Endothelial cell (in vitro differentiated cells): ENCODE results near the gene EZH1. TPM values are rescaled to one million over a fixed set of nuclear protein-coding genes. Genes with fewer than 3 reads are reported as not detected.

Experiments
- DNase-seq: peaks from one replicate; pipeline ENCODE4 v3.0.0; 2021; ENCODE audit warnings: low spot score
- H3K27ac Mint-ChIP-seq: one replicate; pipeline ENCODE4 v1.8.0; 2021; ENCODE audit warnings: mixed read lengths, inconsistent platforms; ENCODE audit not compliant: unreplicated experiment
- H3K27me3 Mint-ChIP-seq: one replicate; pipeline ENCODE4 v1.8.0; 2021; ENCODE audit warnings: mild to moderate bottlenecking, moderate library complexity, mixed read lengths, inconsistent platforms; ENCODE audit not compliant: unreplicated experiment
- H3K36me3 Mint-ChIP-seq: one replicate; pipeline ENCODE4 v1.8.0; 2021; ENCODE audit warnings: mild to moderate bottlenecking, low read depth, mixed read lengths, inconsistent platforms; ENCODE audit not compliant: unreplicated experiment
- H3K4me1 Mint-ChIP-seq: one replicate; pipeline ENCODE4 v1.8.0; 2021; ENCODE audit warnings: mild to moderate bottlenecking, mixed read lengths, inconsistent platforms; ENCODE audit not compliant: unreplicated experiment
- H3K4me3 Mint-ChIP-seq: one replicate; pipeline ENCODE4 v1.8.0; 2021; ENCODE audit warnings: mild to moderate bottlenecking, mixed read lengths, inconsistent platforms; ENCODE audit not compliant: unreplicated experiment
- H3K9me3 Mint-ChIP-seq: one replicate; pipeline ENCODE4 v1.8.0; 2021; ENCODE audit warnings: mixed read lengths, inconsistent platforms; ENCODE audit not compliant: unreplicated experiment
- CTCF ChIP-seq: fragments of 200-600 bp; sonication (generic); IDR thresholded peaks from one replicate; pipeline ENCODE4 v1.5.0; 2021; ENCODE audit warnings: antibody characterized with exemption; ENCODE audit not compliant: unreplicated experiment
- total RNA-seq: library from RNA; stranded (reverse); fragmentation: NEBNext Ultra II Directional; extraction: Animal tissue kit (Norgen Biotek cat#: 25700); gene quantifications from one replicate; pipeline ENCODE4 v1.2.1, GENCODE V29; 2021; ENCODE audit not compliant: unreplicated experiment

Gene EZH1
- total RNA-seq, 1 donor from 2014 or later = 31.7 TPM

- Mint-ChIP-seq H3K27ac (no peak overlapping the region), H3K36me3 (peaks cover 11% of the 10 kb centered on the region), H3K27me3 (no peaks in the 10 kb centered on the region), H3K9me3 (no peaks in the 10 kb centered on the region), H3K4me3 (no peak overlapping the region), H3K4me1 (peaks cover 68% of the 10 kb centered on the region)
- no peak for DNase-seq
- no peak for TF ChIP-seq CTCF
These were observed 6.8 kb upstream of the EZH1 start for GRCh38 chr17:42751628-42752027.

GRCh38 chr17:42750739-42751344 is 6.0 kb upstream of the EZH1 start:
- peak overlapping the region; percentile 97 for H3K27ac Mint-ChIP-seq
- no peak overlapping the region for H3K4me3 Mint-ChIP-seq
- H3K27me3 Mint-ChIP-seq = no peaks in the 10 kb centered on the region
- DNase-seq = no peak
- H3K9me3 Mint-ChIP-seq = no peaks in the 10 kb centered on the region
- H3K36me3 Mint-ChIP-seq = peaks cover 5% of the 10 kb centered on the region
- peaks cover 62% of the 10 kb centered on the region for H3K4me1 Mint-ChIP-seq
- TF ChIP-seq CTCF = no peak

- TF ChIP-seq CTCF = no peak
- Mint-ChIP-seq H3K27me3 (peaks cover 4% of the 10 kb centered on the region), H3K36me3 (peaks cover 4% of the 10 kb centered on the region), H3K4me3 (no peak overlapping the region), H3K27ac (peak overlapping the region; percentile 77), H3K9me3 (no peaks in the 10 kb centered on the region), H3K4me1 (peaks cover 58% of the 10 kb centered on the region)
- no peak for DNase-seq
These were observed 4.3 kb upstream of the EZH1 start for GRCh38 chr17:42748908-42749798.

- H3K9me3 Mint-ChIP-seq = no peaks in the 10 kb centered on the region
- no peak overlapping the region for H3K4me3 Mint-ChIP-seq
- peak overlapping the region; percentile 22 for H3K27ac Mint-ChIP-seq
- peaks cover 59% of the 10 kb centered on the region for H3K4me1 Mint-ChIP-seq
- peaks cover 4% of the 10 kb centered on the region for H3K27me3 Mint-ChIP-seq
- no peak for TF ChIP-seq CTCF
- peaks cover 4% of the 10 kb centered on the region for H3K36me3 Mint-ChIP-seq
- DNase-seq = no peak
These were observed 3.5 kb upstream of the EZH1 start for GRCh38 chr17:42748202-42748907.
